ENCODE data around the gene FOXE3. TPM values are rescaled to one million over a fixed set of nuclear protein-coding genes. Genes with fewer than 3 reads are reported as not detected.

FOXE3 gene
- total and polyA plus RNA-seq, 10 of the 15 experiments (the other 5 are each of a cell fraction or from before 2014, with no cell fraction given), result 0.13 TPM; not detected in 9

DNA sequence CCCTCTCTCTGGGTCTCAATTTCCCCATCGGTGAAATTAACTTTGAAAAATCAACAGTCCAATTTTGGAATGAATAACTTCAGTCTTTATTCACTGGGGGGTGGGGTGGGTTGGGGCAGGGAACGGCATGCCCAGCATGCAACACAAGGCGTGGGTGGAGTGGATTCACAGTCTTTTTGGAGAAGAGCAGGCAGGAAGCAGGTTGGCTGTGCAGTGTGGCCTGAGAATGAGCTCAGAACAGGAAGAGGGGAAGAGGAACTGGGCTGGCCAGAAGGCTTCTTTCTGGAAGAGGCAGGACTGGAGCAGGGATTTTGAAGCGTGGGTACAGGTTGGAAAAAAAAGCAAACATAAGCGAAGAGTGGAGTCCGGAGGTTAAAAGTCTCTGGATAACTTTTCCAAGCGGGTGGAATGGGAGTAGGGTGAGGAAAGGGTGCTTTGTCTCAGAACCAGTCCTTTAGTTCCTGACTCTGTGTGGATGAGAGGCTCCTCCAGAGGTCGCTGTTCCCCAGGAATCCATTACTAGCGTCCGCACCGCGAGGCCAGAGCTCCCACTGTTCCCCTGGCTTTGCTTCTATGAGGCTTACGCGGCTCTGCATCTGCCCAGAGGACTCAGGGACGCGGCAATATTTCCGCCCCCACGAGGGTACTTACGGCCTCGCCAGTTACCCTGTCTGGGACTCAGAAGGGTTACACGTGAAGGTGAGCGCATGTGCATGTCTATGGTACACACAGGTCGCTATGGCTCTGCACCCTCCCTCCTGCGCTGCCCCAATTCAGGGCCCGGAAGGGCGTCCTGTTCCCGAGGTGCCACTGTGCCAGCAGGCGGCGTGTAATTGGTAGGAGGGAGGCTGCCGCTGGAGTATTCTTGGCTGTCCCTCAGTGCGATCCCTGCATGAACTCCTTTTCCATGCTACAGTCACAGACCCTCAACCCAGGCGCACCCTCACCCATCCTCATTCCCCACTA lies 16.3 kb downstream of the FOXE3 start (continued):
- TF ChIP-seq, protein P1, sequence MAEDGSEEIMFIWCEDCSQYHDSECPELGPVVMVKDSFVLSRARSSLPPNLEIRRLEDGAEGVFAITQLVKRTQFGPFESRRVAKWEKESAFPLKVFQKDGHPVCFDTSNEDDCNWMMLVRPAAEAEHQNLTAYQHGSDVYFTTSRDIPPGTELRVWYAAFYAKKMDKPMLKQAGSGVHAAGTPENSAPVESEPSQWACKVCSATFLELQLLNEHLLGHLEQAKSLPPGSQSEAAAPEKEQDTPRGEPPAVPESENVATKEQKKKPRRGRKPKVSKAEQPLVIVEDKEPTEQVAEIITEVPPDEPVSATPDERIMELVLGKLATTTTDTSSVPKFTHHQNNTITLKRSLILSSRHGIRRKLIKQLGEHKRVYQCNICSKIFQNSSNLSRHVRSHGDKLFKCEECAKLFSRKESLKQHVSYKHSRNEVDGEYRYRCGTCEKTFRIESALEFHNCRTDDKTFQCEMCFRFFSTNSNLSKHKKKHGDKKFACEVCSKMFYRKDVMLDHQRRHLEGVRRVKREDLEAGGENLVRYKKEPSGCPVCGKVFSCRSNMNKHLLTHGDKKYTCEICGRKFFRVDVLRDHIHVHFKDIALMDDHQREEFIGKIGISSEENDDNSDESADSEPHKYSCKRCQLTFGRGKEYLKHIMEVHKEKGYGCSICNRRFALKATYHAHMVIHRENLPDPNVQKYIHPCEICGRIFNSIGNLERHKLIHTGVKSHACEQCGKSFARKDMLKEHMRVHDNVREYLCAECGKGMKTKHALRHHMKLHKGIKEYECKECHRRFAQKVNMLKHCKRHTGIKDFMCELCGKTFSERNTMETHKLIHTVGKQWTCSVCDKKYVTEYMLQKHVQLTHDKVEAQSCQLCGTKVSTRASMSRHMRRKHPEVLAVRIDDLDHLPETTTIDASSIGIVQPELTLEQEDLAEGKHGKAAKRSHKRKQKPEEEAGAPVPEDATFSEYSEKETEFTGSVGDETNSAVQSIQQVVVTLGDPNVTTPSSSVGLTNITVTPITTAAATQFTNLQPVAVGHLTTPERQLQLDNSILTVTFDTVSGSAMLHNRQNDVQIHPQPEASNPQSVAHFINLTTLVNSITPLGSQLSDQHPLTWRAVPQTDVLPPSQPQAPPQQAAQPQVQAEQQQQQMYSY (CRISPR knock-in tag; IDR thresholded peaks at IDR 0.05), result no peak
- TF ChIP-seq, protein P2, sequence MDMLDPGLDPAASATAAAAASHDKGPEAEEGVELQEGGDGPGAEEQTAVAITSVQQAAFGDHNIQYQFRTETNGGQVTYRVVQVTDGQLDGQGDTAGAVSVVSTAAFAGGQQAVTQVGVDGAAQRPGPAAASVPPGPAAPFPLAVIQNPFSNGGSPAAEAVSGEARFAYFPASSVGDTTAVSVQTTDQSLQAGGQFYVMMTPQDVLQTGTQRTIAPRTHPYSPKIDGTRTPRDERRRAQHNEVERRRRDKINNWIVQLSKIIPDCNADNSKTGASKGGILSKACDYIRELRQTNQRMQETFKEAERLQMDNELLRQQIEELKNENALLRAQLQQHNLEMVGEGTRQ (IDR thresholded peaks at IDR 0.05; ENCODE audit: borderline replicate concordance, low read depth, low read length), result no peak
- TF ChIP-seq ESRRA (IDR thresholded peaks at IDR 0.05; ENCODE audit: low read length), result no peak
- TF ChIP-seq ZNF207 (IDR thresholded peaks at IDR 0.05; ENCODE audit: borderline replicate concordance), result no peak
- no peak for TF ChIP-seq SMAD5 (IDR thresholded peaks at IDR 0.05; ENCODE audit: low read depth)
- no peak for TF ChIP-seq MTA3 (IDR thresholded peaks at IDR 0.05; ENCODE audit: borderline replicate concordance, low read length)
- TF ChIP-seq, protein P3, sequence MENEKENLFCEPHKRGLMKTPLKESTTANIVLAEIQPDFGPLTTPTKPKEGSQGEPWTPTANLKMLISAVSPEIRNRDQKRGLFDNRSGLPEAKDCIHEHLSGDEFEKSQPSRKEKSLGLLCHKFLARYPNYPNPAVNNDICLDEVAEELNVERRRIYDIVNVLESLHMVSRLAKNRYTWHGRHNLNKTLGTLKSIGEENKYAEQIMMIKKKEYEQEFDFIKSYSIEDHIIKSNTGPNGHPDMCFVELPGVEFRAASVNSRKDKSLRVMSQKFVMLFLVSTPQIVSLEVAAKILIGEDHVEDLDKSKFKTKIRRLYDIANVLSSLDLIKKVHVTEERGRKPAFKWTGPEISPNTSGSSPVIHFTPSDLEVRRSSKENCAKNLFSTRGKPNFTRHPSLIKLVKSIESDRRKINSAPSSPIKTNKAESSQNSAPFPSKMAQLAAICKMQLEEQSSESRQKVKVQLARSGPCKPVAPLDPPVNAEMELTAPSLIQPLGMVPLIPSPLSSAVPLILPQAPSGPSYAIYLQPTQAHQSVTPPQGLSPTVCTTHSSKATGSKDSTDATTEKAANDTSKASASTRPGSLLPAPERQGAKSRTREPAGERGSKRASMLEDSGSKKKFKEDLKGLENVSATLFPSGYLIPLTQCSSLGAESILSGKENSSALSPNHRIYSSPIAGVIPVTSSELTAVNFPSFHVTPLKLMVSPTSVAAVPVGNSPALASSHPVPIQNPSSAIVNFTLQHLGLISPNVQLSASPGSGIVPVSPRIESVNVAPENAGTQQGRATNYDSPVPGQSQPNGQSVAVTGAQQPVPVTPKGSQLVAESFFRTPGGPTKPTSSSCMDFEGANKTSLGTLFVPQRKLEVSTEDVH (IDR thresholded peaks at IDR 0.05; ENCODE audit: low read depth, partially characterized antibody), result no peak
- TF ChIP-seq, protein P4, sequence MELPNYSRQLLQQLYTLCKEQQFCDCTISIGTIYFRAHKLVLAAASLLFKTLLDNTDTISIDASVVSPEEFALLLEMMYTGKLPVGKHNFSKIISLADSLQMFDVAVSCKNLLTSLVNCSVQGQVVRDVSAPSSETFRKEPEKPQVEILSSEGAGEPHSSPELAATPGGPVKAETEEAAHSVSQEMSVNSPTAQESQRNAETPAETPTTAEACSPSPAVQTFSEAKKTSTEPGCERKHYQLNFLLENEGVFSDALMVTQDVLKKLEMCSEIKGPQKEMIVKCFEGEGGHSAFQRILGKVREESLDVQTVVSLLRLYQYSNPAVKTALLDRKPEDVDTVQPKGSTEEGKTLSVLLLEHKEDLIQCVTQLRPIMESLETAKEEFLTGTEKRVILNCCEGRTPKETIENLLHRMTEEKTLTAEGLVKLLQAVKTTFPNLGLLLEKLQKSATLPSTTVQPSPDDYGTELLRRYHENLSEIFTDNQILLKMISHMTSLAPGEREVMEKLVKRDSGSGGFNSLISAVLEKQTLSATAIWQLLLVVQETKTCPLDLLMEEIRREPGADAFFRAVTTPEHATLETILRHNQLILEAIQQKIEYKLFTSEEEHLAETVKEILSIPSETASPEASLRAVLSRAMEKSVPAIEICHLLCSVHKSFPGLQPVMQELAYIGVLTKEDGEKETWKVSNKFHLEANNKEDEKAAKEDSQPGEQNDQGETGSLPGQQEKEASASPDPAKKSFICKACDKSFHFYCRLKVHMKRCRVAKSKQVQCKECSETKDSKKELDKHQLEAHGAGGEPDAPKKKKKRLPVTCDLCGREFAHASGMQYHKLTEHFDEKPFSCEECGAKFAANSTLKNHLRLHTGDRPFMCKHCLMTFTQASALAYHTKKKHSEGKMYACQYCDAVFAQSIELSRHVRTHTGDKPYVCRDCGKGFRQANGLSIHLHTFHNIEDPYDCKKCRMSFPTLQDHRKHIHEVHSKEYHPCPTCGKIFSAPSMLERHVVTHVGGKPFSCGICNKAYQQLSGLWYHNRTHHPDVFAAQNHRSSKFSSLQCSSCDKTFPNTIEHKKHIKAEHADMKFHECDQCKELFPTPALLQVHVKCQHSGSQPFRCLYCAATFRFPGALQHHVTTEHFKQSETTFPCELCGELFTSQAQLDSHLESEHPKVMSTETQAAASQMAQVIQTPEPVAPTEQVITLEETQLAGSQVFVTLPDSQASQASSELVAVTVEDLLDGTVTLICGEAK (IDR thresholded peaks at IDR 0.05; ENCODE audit: borderline replicate concordance), result no peak
- peak; percentile 50; the same call in 1 of the 2 replicates for TF ChIP-seq NBN (IDR thresholded peaks at IDR 0.05)
- TF ChIP-seq, protein P5, sequence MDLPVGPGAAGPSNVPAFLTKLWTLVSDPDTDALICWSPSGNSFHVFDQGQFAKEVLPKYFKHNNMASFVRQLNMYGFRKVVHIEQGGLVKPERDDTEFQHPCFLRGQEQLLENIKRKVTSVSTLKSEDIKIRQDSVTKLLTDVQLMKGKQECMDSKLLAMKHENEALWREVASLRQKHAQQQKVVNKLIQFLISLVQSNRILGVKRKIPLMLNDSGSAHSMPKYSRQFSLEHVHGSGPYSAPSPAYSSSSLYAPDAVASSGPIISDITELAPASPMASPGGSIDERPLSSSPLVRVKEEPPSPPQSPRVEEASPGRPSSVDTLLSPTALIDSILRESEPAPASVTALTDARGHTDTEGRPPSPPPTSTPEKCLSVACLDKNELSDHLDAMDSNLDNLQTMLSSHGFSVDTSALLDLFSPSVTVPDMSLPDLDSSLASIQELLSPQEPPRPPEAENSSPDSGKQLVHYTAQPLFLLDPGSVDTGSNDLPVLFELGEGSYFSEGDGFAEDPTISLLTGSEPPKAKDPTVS (IDR thresholded peaks at IDR 0.05; ENCODE audit: low read depth, low read length), result no peak
- no peak for TF ChIP-seq SIN3A (IDR thresholded peaks at IDR 0.05; ENCODE audit: low read depth, low read length)
- no peak for TF ChIP-seq RBBP5 (conservative IDR thresholded peaks at IDR 0.05)
- no peak for TF ChIP-seq KDM1A (IDR thresholded peaks at IDR 0.05; ENCODE audit: borderline replicate concordance)
